ENCODE measurements around the gene TNS3. TPM values are rescaled to one million over a fixed set of nuclear protein-coding genes. Genes with fewer than 3 reads are reported as not detected.
A peak's percentile ranks its signal among the peaks of the same experiment; 100 is the strongest.

TNS3 gene
- total RNA-seq, 1 donor from 2014 or later = 92.9 TPM

DNA sequence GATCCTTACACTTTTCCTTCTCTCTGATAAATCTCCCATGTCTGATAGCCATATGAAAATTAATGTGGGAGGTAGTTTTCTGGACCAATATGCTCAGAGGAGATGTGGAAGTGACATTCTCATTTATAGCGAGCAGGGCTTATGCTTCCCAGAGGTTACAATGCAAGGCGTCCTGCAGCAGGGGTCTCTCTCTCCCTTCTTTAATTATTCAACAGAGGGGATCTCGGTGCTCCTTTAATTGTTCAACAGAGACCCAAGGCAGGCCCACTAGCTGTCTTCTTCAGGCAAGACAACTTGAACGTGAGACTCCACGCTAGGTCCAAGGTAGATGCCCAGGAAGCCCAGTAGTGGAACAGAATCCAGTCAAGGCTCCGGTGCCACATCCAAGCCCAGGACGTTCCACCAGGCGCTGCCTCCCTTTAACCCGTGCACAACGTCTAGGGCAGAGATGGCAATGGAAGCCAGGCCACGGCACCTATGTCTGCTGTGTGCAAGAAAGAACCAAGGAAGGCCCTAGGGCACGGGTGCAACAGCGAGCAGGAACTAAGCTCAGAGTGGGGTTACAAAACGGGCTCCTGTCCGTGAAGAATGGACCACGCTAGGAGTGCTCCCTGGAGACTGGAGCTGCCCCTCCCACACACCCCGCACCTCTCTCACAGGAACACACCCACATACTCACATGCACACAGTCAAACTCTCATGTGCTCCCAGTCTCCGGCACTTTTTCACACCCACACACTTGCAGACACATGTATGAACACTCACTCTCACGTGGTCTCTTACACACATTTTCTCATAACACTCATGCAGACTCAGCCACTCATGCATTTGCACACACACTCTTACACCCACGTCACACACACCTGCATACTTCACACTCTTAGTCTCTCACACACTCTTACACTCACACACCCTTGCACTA lies 230.4 kb downstream of the TNS3 start:
- Histone ChIP-seq H3K4me3 (ENCODE audit: insufficient read depth, low read depth, low read length) (no peak overlapping the region), H3K27me3 (ENCODE audit: insufficient read depth, low read length) (no peaks in the 10 kb centered on the region), H3K36me3 (ENCODE audit: insufficient read depth, low read length) (peaks cover 3% of the 10 kb centered on the region), H4K20me1 (ENCODE audit: insufficient read depth, low read length) (peaks cover 97% of the 10 kb centered on the region), H3K9ac (ENCODE audit: low read length) (no peak overlapping the region), H3K9me3 (ENCODE audit: insufficient read depth, low read depth, low read length) (no peaks in the 10 kb centered on the region), H3K4me2 (ENCODE audit: low read length) (no peak overlapping the region), H3K27ac (ENCODE audit: low read depth, low read length) (no peak overlapping the region), H3K4me1 (ENCODE audit: insufficient read depth, low read length) (no peaks in the 10 kb centered on the region), H3K79me2 (ENCODE audit: insufficient read depth, low read length) (peaks cover 21% of the 10 kb centered on the region), H2AFZ (ENCODE audit: low read depth, low read length) (no peak overlapping the region)
- Mint-ChIP-seq H3K4me1 (ENCODE audit: low read depth, unreplicated experiment) (peaks cover 2% of the 10 kb centered on the region), H3K27ac (ENCODE audit: unreplicated experiment) (no peak overlapping the region), H3K27me3 (ENCODE audit: low read depth, unreplicated experiment) (no peaks in the 10 kb centered on the region), H3K4me3 (ENCODE audit: unreplicated experiment) (no peak overlapping the region), H3K36me3 (ENCODE audit: low read depth, unreplicated experiment) (peaks cover 20% of the 10 kb centered on the region), H3K9me3 (ENCODE audit: unreplicated experiment) (no peaks in the 10 kb centered on the region)
- DNase-seq (ENCODE audit: low read depth) (no peak), FAIRE-seq (no peak)
- TF ChIP-seq, protein P1, sequence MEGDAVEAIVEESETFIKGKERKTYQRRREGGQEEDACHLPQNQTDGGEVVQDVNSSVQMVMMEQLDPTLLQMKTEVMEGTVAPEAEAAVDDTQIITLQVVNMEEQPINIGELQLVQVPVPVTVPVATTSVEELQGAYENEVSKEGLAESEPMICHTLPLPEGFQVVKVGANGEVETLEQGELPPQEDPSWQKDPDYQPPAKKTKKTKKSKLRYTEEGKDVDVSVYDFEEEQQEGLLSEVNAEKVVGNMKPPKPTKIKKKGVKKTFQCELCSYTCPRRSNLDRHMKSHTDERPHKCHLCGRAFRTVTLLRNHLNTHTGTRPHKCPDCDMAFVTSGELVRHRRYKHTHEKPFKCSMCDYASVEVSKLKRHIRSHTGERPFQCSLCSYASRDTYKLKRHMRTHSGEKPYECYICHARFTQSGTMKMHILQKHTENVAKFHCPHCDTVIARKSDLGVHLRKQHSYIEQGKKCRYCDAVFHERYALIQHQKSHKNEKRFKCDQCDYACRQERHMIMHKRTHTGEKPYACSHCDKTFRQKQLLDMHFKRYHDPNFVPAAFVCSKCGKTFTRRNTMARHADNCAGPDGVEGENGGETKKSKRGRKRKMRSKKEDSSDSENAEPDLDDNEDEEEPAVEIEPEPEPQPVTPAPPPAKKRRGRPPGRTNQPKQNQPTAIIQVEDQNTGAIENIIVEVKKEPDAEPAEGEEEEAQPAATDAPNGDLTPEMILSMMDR (IDR thresholded peaks at IDR 0.05; ENCODE audit: insufficient read depth, low read depth, low read length) = no peak
- TF ChIP-seq EZH2 (IDR thresholded peaks at IDR 0.05; ENCODE audit: insufficient read depth, low read length) = no peak

DNA sequence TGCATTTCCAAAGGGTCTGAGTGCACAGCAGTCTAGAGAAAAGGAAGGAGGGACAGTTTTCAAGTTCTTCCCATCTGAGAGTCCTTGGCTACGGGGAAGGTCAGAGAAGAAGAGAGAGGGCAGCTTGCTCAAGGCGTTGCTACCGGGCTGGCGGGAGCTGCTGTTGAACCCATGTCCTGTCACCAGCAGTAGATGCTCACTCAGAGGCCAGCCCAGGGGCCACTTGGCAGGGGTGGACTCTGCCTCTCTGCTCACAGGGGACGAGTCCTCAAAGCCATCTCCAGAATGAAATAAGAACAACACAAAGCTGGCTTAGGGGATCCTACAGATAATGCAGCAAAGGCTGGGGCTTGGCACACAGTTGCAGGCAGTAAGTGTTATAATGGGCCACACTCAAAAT lies 231.5 kb downstream of the TNS3 start:
- H4K20me1 ChIP-seq (ENCODE audit: insufficient read depth, low read length) = peaks cover 97% of the 10 kb centered on the region
- no peak for DNase-seq (ENCODE audit: low read depth)
- H3K79me2 ChIP-seq (ENCODE audit: insufficient read depth, low read length) = peaks cover 21% of the 10 kb centered on the region
- no peak overlapping the region for H2AFZ ChIP-seq (ENCODE audit: low read depth, low read length)
- no peaks in the 10 kb centered on the region for H3K4me1 ChIP-seq (ENCODE audit: insufficient read depth, low read length)
- Mint-ChIP-seq H3K27ac (ENCODE audit: unreplicated experiment) (no peak overlapping the region), H3K4me1 (ENCODE audit: low read depth, unreplicated experiment) (peaks cover 2% of the 10 kb centered on the region), H3K36me3 (ENCODE audit: low read depth, unreplicated experiment) (peaks cover 23% of the 10 kb centered on the region), H3K4me3 (ENCODE audit: unreplicated experiment) (no peak overlapping the region), H3K9me3 (ENCODE audit: unreplicated experiment) (no peaks in the 10 kb centered on the region), H3K27me3 (ENCODE audit: low read depth, unreplicated experiment) (no peaks in the 10 kb centered on the region)
- H3K27ac ChIP-seq (ENCODE audit: low read depth, low read length) = no peak overlapping the region
- H3K4me3 ChIP-seq (ENCODE audit: insufficient read depth, low read depth, low read length) = no peak overlapping the region
- H3K36me3 ChIP-seq (ENCODE audit: insufficient read depth, low read length) = peaks cover 3% of the 10 kb centered on the region
- H3K4me2 ChIP-seq (ENCODE audit: low read length) = no peak overlapping the region
- no peaks in the 10 kb centered on the region for H3K9me3 ChIP-seq (ENCODE audit: insufficient read depth, low read depth, low read length)
- FAIRE-seq = no peak
- H3K27me3 ChIP-seq (ENCODE audit: insufficient read depth, low read length) = no peaks in the 10 kb centered on the region
- TF ChIP-seq EZH2 (IDR thresholded peaks at IDR 0.05; ENCODE audit: insufficient read depth, low read length) = no peak
- TF ChIP-seq, protein P1 (IDR thresholded peaks at IDR 0.05; ENCODE audit: insufficient read depth, low read depth, low read length) = no peak
- H3K9ac ChIP-seq (ENCODE audit: low read length) = no peak overlapping the region

DNA sequence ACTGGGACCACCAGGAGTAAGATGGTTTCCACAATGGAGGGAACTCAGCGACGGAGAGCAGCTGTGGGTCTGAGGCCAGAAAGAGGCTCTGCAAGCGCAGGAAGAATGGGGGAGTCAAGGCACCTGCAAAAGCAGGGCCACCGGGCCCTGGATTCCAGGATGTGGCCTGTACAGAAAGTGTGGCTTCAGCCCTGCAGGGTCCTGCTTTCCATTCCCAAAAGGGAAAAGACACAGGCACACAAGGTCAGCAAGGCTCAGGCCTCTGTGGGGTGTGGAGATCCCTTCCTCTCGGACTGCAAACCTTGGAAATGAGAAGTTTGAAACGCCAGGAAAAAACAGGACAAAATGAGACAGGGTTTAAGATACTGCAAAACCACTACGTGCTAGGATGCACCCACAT lies 232.5 kb downstream of the TNS3 start:
- Histone ChIP-seq H3K9me3 (ENCODE audit: insufficient read depth, low read depth, low read length) (no peaks in the 10 kb centered on the region), H3K27ac (ENCODE audit: low read depth, low read length) (no peak overlapping the region), H3K79me2 (ENCODE audit: insufficient read depth, low read length) (peaks cover 17% of the 10 kb centered on the region), H3K4me1 (ENCODE audit: insufficient read depth, low read length) (no peaks in the 10 kb centered on the region), H3K36me3 (ENCODE audit: insufficient read depth, low read length) (peaks cover 3% of the 10 kb centered on the region), H3K9ac (ENCODE audit: low read length) (no peak overlapping the region), H3K4me2 (ENCODE audit: low read length) (no peak overlapping the region), H4K20me1 (ENCODE audit: insufficient read depth, low read length) (peaks cover 87% of the 10 kb centered on the region), H2AFZ (ENCODE audit: low read depth, low read length) (no peak overlapping the region), H3K27me3 (ENCODE audit: insufficient read depth, low read length) (no peaks in the 10 kb centered on the region), H3K4me3 (ENCODE audit: insufficient read depth, low read depth, low read length) (no peak overlapping the region)
- DNase-seq (ENCODE audit: low read depth) (no peak), FAIRE-seq (no peak)
- TF ChIP-seq, protein P1 (IDR thresholded peaks at IDR 0.05; ENCODE audit: insufficient read depth, low read depth, low read length) = no peak
- no peak for TF ChIP-seq EZH2 (IDR thresholded peaks at IDR 0.05; ENCODE audit: insufficient read depth, low read length)
- Mint-ChIP-seq H3K27ac (ENCODE audit: unreplicated experiment) (peak overlapping the region; percentile 28), H3K9me3 (ENCODE audit: unreplicated experiment) (no peaks in the 10 kb centered on the region), H3K4me1 (ENCODE audit: low read depth, unreplicated experiment) (peaks cover 2% of the 10 kb centered on the region), H3K4me3 (ENCODE audit: unreplicated experiment) (no peak overlapping the region), H3K36me3 (ENCODE audit: low read depth, unreplicated experiment) (peaks cover 27% of the 10 kb centered on the region), H3K27me3 (ENCODE audit: low read depth, unreplicated experiment) (no peaks in the 10 kb centered on the region)
